ENCODE results near the gene C18orf63. TPM values are rescaled to one million over a fixed set of nuclear protein-coding genes. Genes with fewer than 3 reads are reported as not detected.
A peak's percentile ranks its signal among the peaks of the same experiment; 100 is the strongest.

C18orf63 gene
- total RNA-seq, 1 experiment from 2014 or later, result not detected

- Histone ChIP-seq H3K9ac (ENCODE audit: low read length) (no peak overlapping the region), H3K4me3 (ENCODE audit: low read length) (no peak overlapping the region), H3K4me1 (ENCODE audit: insufficient read depth, low read length) (no peaks in the 10 kb centered on the region), H4K20me1 (ENCODE audit: low read length) (no peaks in the 10 kb centered on the region), H3K9me3 (ENCODE audit: low read length) (no peaks in the 10 kb centered on the region), H3F3A (ENCODE audit: low read length, unreplicated experiment) (no peaks in the 10 kb centered on the region), H3K9me2 (replicated peaks; ENCODE audit: low read length) (no peaks in the 10 kb centered on the region), H2AFZ (ENCODE audit: low read length) (no peak overlapping the region), H3K79me2 (ENCODE audit: low read length) (no peaks in the 10 kb centered on the region), H3K27ac (ENCODE audit: low read length) (no peak overlapping the region), H3K27me3 (ENCODE audit: low read length) (no peaks in the 10 kb centered on the region), H3K4me2 (ENCODE audit: low read length) (no peak overlapping the region), H3K36me3 (ENCODE audit: low read depth, low read length) (no peaks in the 10 kb centered on the region)
- DNase-seq (no peak), ATAC-seq (no peak)
- TF ChIP-seq CTCF (conservative IDR thresholded peaks at IDR 0.05; ENCODE audit: low read depth, low read length) (no peak), EZH2phosphoT487 (IDR thresholded peaks at IDR 0.05; ENCODE audit: borderline replicate concordance, low read length) (no peak), EZH2 (IDR thresholded peaks at IDR 0.05; ENCODE audit: low read length, unreplicated experiment) (no peak)
- ChIA-PET POLR2A (ENCODE audit: unreplicated experiment) (no interaction called here), CTCF (no interaction called here)
- BruUV-seq (replicated peaks), result no TSS peak
- intact Hi-C loops (cut with micrococcal nuclease), result no loop called here
Observed at GRCh38 chr18:74337155-74337911, 21.7 kb downstream of the C18orf63 start.

GRCh38 chr18:74337912-74338309, 22.3 kb downstream of the C18orf63 start:
- H3K9ac ChIP-seq (ENCODE audit: low read length), result no peak overlapping the region
- no peaks in the 10 kb centered on the region for H3K9me2 ChIP-seq (replicated peaks; ENCODE audit: low read length)
- DNase-seq, result no peak
- POLR2A ChIA-PET (ENCODE audit: unreplicated experiment), result no interaction called here
- no peak overlapping the region for H2AFZ ChIP-seq (ENCODE audit: low read length)
- no TSS peak for BruUV-seq (replicated peaks)
- no peaks in the 10 kb centered on the region for H3K4me1 ChIP-seq (ENCODE audit: insufficient read depth, low read length)
- H3K79me2 ChIP-seq (ENCODE audit: low read length), result no peaks in the 10 kb centered on the region
- no peak overlapping the region for H3K4me2 ChIP-seq (ENCODE audit: low read length)
- H3K9me3 ChIP-seq (ENCODE audit: low read length), result no peaks in the 10 kb centered on the region
- H3K4me3 ChIP-seq (ENCODE audit: low read length), result no peak overlapping the region
- no peaks in the 10 kb centered on the region for H3K27me3 ChIP-seq (ENCODE audit: low read length)
- H3F3A ChIP-seq (ENCODE audit: low read length, unreplicated experiment), result no peaks in the 10 kb centered on the region
- H3K27ac ChIP-seq (ENCODE audit: low read length), result no peak overlapping the region
- intact Hi-C loops (cut with micrococcal nuclease), result no loop called here
- no peaks in the 10 kb centered on the region for H4K20me1 ChIP-seq (ENCODE audit: low read length)
- no peaks in the 10 kb centered on the region for H3K36me3 ChIP-seq (ENCODE audit: low read depth, low read length)
- CTCF ChIA-PET, result no interaction called here
- no peak for ATAC-seq
- no peak for TF ChIP-seq CTCF (conservative IDR thresholded peaks at IDR 0.05; ENCODE audit: low read depth, low read length)
- no peak for TF ChIP-seq EZH2 (IDR thresholded peaks at IDR 0.05; ENCODE audit: low read length, unreplicated experiment)
- no peak for TF ChIP-seq EZH2phosphoT487 (IDR thresholded peaks at IDR 0.05; ENCODE audit: borderline replicate concordance, low read length)

GRCh38 chr18:74342416-74343043, 26.9 kb downstream of the C18orf63 start:
- CTCF ChIA-PET, result interaction anchor here (0.6 to 1.7 kb wide), 9 partner anchors 54 to 1978 kb away, joined by 3 to 12 read pairs (median 4); partner anchors contain the start of gene CNDP2
- TF ChIP-seq CTCF (conservative IDR thresholded peaks at IDR 0.05; ENCODE audit: low read depth, low read length) (peak; percentile 87), EZH2phosphoT487 (IDR thresholded peaks at IDR 0.05; ENCODE audit: borderline replicate concordance, low read length) (no peak), EZH2 (IDR thresholded peaks at IDR 0.05; ENCODE audit: low read length, unreplicated experiment) (no peak)
- no peak overlapping the region for H2AFZ ChIP-seq (ENCODE audit: low read length)
- no peaks in the 10 kb centered on the region for H4K20me1 ChIP-seq (ENCODE audit: low read length)
- no peaks in the 10 kb centered on the region for H3K36me3 ChIP-seq (ENCODE audit: low read depth, low read length)
- H3K79me2 ChIP-seq (ENCODE audit: low read length), result no peaks in the 10 kb centered on the region
- BruUV-seq (replicated peaks), result no TSS peak
- no peak overlapping the region for H3K9ac ChIP-seq (ENCODE audit: low read length)
- H3K4me2 ChIP-seq (ENCODE audit: low read length), result no peak overlapping the region
- ATAC-seq (no peak), DNase-seq (peak; percentile 75)
- H3K27me3 ChIP-seq (ENCODE audit: low read length), result no peaks in the 10 kb centered on the region
- H3F3A ChIP-seq (ENCODE audit: low read length, unreplicated experiment), result no peaks in the 10 kb centered on the region
- intact Hi-C loops (cut with micrococcal nuclease), result loop anchor here (1.0 to 5.0 kb wide), 4 partner anchors 32 to 1640 kb away; no protein-coding TSS in a partner anchor
- no peaks in the 10 kb centered on the region for H3K9me3 ChIP-seq (ENCODE audit: low read length)
- H3K4me3 ChIP-seq (ENCODE audit: low read length), result no peak overlapping the region
- H3K4me1 ChIP-seq (ENCODE audit: insufficient read depth, low read length), result no peaks in the 10 kb centered on the region
- H3K27ac ChIP-seq (ENCODE audit: low read length), result no peak overlapping the region
- no peaks in the 10 kb centered on the region for H3K9me2 ChIP-seq (replicated peaks; ENCODE audit: low read length)
- POLR2A ChIA-PET (ENCODE audit: unreplicated experiment), result no interaction called here

All from PC-3 (cell line).